ENCODE data around the gene GAL3ST2. TPM values are rescaled to one million over a fixed set of nuclear protein-coding genes. Genes with fewer than 3 reads are reported as not detected.

GAL3ST2 gene
- total and polyA plus RNA-seq, 2 of the 8 experiments (the other 6 are each of a cell fraction or from before 2014, with no cell fraction given): not detected

GRCh38 chr2:241728000-241728399 lies 48.6 kb upstream of the GAL3ST2 start:
- no peak overlapping the region for H3K4ac ChIP-seq (replicated peaks; ENCODE audit: insufficient read length, low read depth, low read length)
- no peak overlapping the region for H2BK5ac ChIP-seq (ENCODE audit: low read depth, low read length)
- no peaks in the 10 kb centered on the region for H3K4me1 ChIP-seq (replicated peaks in 1 of 4; ENCODE audit: control insufficient read depth in 3 of 4, insufficient read depth in 4 of 4, low read length in 3 of 4)
- H2AFZ ChIP-seq (ENCODE audit: low read length): no peak overlapping the region
- H3K79me1 ChIP-seq (ENCODE audit: low read depth, low read length): peaks cover 2% of the 10 kb centered on the region; the same call in 1 of the 2 replicates
- no peak overlapping the region for H3K9ac ChIP-seq (replicated peaks in 1 of 4; ENCODE audit: extremely low read depth in 1 of 4, low read depth in 3 of 4, low read length in 3 of 4)
- no peak overlapping the region for H2AK5ac ChIP-seq (ENCODE audit: low read depth, low read length)
- no peak overlapping the region for H3K14ac ChIP-seq (ENCODE audit: insufficient read length)
- H3K79me2 ChIP-seq (ENCODE audit: control insufficient read depth in 1 of 2, insufficient read depth in 2 of 2, low read length in 2 of 2): no peaks in the 10 kb centered on the region
- DNase-seq (ENCODE audit: low read depth in 1 of 2, low spot score in 2 of 2) (no peak), FAIRE-seq (no peak)
- no peak overlapping the region for H3K4me2 ChIP-seq (ENCODE audit: insufficient read depth in 1 of 2, low read depth in 2 of 2, low read length in 2 of 2)
- H3K27me3 ChIP-seq (replicated peaks in 1 of 4; ENCODE audit: control insufficient read depth in 3 of 4, extremely low read depth in 1 of 4, insufficient read depth in 3 of 4, low read length in 3 of 4): no peaks in the 10 kb centered on the region
- peaks cover 3% of the 10 kb centered on the region in 2 experiments for H3K9me3 ChIP-seq (ENCODE audit: insufficient read depth in 2 of 2, low read depth in 1 of 2, low read length in 1 of 2)
- WGBS, 2 experiments (ENCODE audit: extremely low coverage in 1 of 2, insufficient coverage in 1 of 2, insufficient read length in 1 of 2, insufficient replicate concordance in 2 of 2, low coverage in 1 of 2, low lambda C conversion rate in 2 of 2, missing lambda C conversion rate in 1 of 2): 90% methylated on average over 8 of the region's 8 CpGs; no CpG with 5 or more reads in 1 of the 2 experiments
- no peak overlapping the region for H4K91ac ChIP-seq (replicated peaks; ENCODE audit: insufficient read length, low read length)
- no peak overlapping the region for H3K4me3 ChIP-seq (ENCODE audit: extremely low read depth in 1 of 4, insufficient read depth in 2 of 4, low read depth in 3 of 4, low read length in 4 of 4)
- CTCF ChIA-PET (ENCODE audit: partially characterized antibody): no interaction called here
- no peaks in the 10 kb centered on the region for H3K23me2 ChIP-seq (ENCODE audit: low read depth, low read length)
- peaks cover 0 to 3% of the 10 kb centered on the region in 2 experiments for H4K20me1 ChIP-seq (replicated peaks in 1 of 2; ENCODE audit: control insufficient read depth in 1 of 2, insufficient read depth in 2 of 2, low read length in 2 of 2)
- no peak overlapping the region for H2BK15ac ChIP-seq (ENCODE audit: low read length)
- H2BK12ac ChIP-seq (ENCODE audit: low read depth, low read length): no peak overlapping the region
- H2BK20ac ChIP-seq (ENCODE audit: low read length): no peak overlapping the region
- H3K18ac ChIP-seq (ENCODE audit: extremely low read depth, low read length): no peak overlapping the region
- no peak overlapping the region for H3K27ac ChIP-seq (ENCODE audit: low read depth, low read length)
- no peak overlapping the region for H4K8ac ChIP-seq (ENCODE audit: extremely low read depth, insufficient read depth, low read length)
- no peak for TF ChIP-seq SP4 (IDR thresholded peaks at IDR 0.05; ENCODE audit: low read length)
- TF ChIP-seq TEAD4 (IDR thresholded peaks at IDR 0.05; ENCODE audit: low read depth, low read length): no peak
- TF ChIP-seq EZH2 (IDR thresholded peaks at IDR 0.05; ENCODE audit: low read depth, low read length, severe bottlenecking): no peak
- no peak for TF ChIP-seq CEBPB (IDR thresholded peaks at IDR 0.05; ENCODE audit: low read depth, low read length)
- TF ChIP-seq E2F6 (IDR thresholded peaks at IDR 0.05): no peak
- TF ChIP-seq JUN (IDR thresholded peaks at IDR 0.05; ENCODE audit: low read depth, low read length): no peak
- no peak for TF ChIP-seq KDM5A (IDR thresholded peaks at IDR 0.05; ENCODE audit: low read length)
- TF ChIP-seq SUZ12 (IDR thresholded peaks at IDR 0.05; ENCODE audit: low read length): no peak
- no peak for TF ChIP-seq TAF7 (optimal IDR thresholded peaks at IDR 0.05; ENCODE audit: borderline replicate concordance, low read depth, low read length)
- no peak for TF ChIP-seq EGR1 (IDR thresholded peaks at IDR 0.05; ENCODE audit: borderline replicate concordance, low read depth, low read length)
- no peak for TF ChIP-seq YY1 (IDR thresholded peaks at IDR 0.05; ENCODE audit: low read depth, low read length)
- H4K5ac ChIP-seq (ENCODE audit: insufficient read length, low read depth, low read length): no peak overlapping the region
- no peak overlapping the region for H3K23ac ChIP-seq (ENCODE audit: insufficient read length)
- peaks cover 0 to 13% (median 8%) of the 10 kb centered on the region in 4 experiments; a peak in 6 of 8 replicates for H3K36me3 ChIP-seq (ENCODE audit: control insufficient read depth in 2 of 4, insufficient read depth in 4 of 4, low read length in 3 of 4)
- POLR2A ChIA-PET (ENCODE audit: partially characterized antibody): interaction anchor here (10.7 kb wide), 1 partner anchor 26 kb away, joined by 64 read pairs; the partner anchor contains the start of gene ING5
- no peak overlapping the region for H2BK120ac ChIP-seq (replicated peaks; ENCODE audit: low read depth, low read length)
- H3K56ac ChIP-seq (replicated peaks; ENCODE audit: insufficient read length, low read depth, low read length): no peak overlapping the region

Measured in H1 (cell line).